ENCODE results near the gene RPN2. TPM values are rescaled to one million over a fixed set of nuclear protein-coding genes. Genes with fewer than 3 reads are reported as not detected.

Gene RPN2
- total RNA-seq, 4 donors from 2014 or later = 95.2 to 116 (median 109) TPM

GRCh38 chr20:37237656-37238055, 58.5 kb downstream of the RPN2 start:
- TF ChIP-seq POLR2A (IDR thresholded peaks at IDR 0.05) (no peak), CTCF (IDR thresholded peaks at IDR 0.05) (no peak)
- H3K36me3 ChIP-seq = peaks cover 0 to 100% (median 6%) of the 10 kb centered on the region in 3 donors

GRCh38 chr20:37238426-37238825, 59.3 kb downstream of the RPN2 start:
- Histone ChIP-seq H3K9me3 (no peaks in the 10 kb centered on the region), H3K4me3 (no peak overlapping the region), H3K4me1 (no peaks in the 10 kb centered on the region), H3K36me3 (peaks cover 0 to 100% (median 6%) of the 10 kb centered on the region in 3 donors), H3K27me3 (no peaks in the 10 kb centered on the region), H3K27ac (peak overlapping the region in 1 of 4 donors; percentile 49)
- TF ChIP-seq CTCF (IDR thresholded peaks at IDR 0.05) (no peak), POLR2A (IDR thresholded peaks at IDR 0.05) (no peak)
- DNase-seq = peak in 1 of 3 donors; percentile 15

More at GRCh38 chr20:37237656-37238055, 58.5 kb downstream of the RPN2 start:
- H3K9me3 ChIP-seq = no peaks in the 10 kb centered on the region
- DNase-seq = peak in 1 of 3 donors; percentile 30
- H3K4me3 ChIP-seq = no peak overlapping the region
- no peaks in the 10 kb centered on the region for H3K27me3 ChIP-seq
- no peaks in the 10 kb centered on the region for H3K4me1 ChIP-seq
- no peak overlapping the region for H3K27ac ChIP-seq

GRCh38 chr20:37238935-37239451, 59.9 kb downstream of the RPN2 start:
- peaks cover 0 to 100% (median 6%) of the 10 kb centered on the region in 3 donors for H3K36me3 ChIP-seq
- no peaks in the 10 kb centered on the region for H3K27me3 ChIP-seq
- H3K9me3 ChIP-seq = no peaks in the 10 kb centered on the region
- DNase-seq = peak in 1 of 3 donors; percentile 41
- no peak for TF ChIP-seq POLR2A (IDR thresholded peaks at IDR 0.05)
- H3K27ac ChIP-seq = peak overlapping the region in 1 of 4 donors; percentile 49
- no peak overlapping the region for H3K4me3 ChIP-seq
- H3K4me1 ChIP-seq = no peaks in the 10 kb centered on the region

GRCh38 chr20:37240337-37241067, 61.4 kb downstream of the RPN2 start:
- no peak overlapping the region for H3K4me3 ChIP-seq
- TF ChIP-seq CTCF (IDR thresholded peaks at IDR 0.05) (no peak), POLR2A (IDR thresholded peaks at IDR 0.05) (no peak)
- H3K4me1 ChIP-seq = no peaks in the 10 kb centered on the region
- no peaks in the 10 kb centered on the region for H3K9me3 ChIP-seq
- peaks cover 0 to 86% (median 6%) of the 10 kb centered on the region in 3 donors for H3K36me3 ChIP-seq
- H3K27me3 ChIP-seq = no peaks in the 10 kb centered on the region
- no peak for DNase-seq
- H3K27ac ChIP-seq = no peak overlapping the region

- Histone ChIP-seq H3K4me3 (no peak overlapping the region), H3K36me3 (peaks cover 0 to 66% (median 0%) of the 10 kb centered on the region in 3 donors), H3K27me3 (no peaks in the 10 kb centered on the region), H3K27ac (no peak overlapping the region), H3K9me3 (no peaks in the 10 kb centered on the region), H3K4me1 (no peaks in the 10 kb centered on the region)
- TF ChIP-seq POLR2A (IDR thresholded peaks at IDR 0.05) = no peak
- no peak for TF ChIP-seq CTCF (IDR thresholded peaks at IDR 0.05)
- no peak for DNase-seq
Measured at GRCh38 chr20:37242503-37242902, 63.4 kb downstream of the RPN2 start.

Measured in Peyer's patch (tissue), 4 donors.